Lower leg skin (tissue), 3 donors: ENCODE results near the gene ZNF232.
"Not testable (repeated sequence)": the region's sequence is repeated elsewhere in the genome, so short reads cannot be mapped to it uniquely, and the experiment has no call there.

Source experiments
- POLR2A ChIP-seq, 2 donors: fragments of 450-650 bp; IDR thresholded peaks; one replicate each; pipeline ENCODE4 v1.6.1; 2016 to 2017; ENCODE audit warnings: antibody characterized with exemption in 2 of 2, mild to moderate bottlenecking in 1 of 2, moderate library complexity in 1 of 2
- TF ChIP-seq, protein P1 (sequence below), 3 donors: fragments of 450-650 bp; IDR thresholded peaks; one replicate each; pipeline ENCODE4 v1.5.1; 2016; ENCODE audit warnings: antibody characterized with exemption in 3 of 3, mild to moderate bottlenecking in 3 of 3, moderate library complexity in 2 of 3

DNA sequence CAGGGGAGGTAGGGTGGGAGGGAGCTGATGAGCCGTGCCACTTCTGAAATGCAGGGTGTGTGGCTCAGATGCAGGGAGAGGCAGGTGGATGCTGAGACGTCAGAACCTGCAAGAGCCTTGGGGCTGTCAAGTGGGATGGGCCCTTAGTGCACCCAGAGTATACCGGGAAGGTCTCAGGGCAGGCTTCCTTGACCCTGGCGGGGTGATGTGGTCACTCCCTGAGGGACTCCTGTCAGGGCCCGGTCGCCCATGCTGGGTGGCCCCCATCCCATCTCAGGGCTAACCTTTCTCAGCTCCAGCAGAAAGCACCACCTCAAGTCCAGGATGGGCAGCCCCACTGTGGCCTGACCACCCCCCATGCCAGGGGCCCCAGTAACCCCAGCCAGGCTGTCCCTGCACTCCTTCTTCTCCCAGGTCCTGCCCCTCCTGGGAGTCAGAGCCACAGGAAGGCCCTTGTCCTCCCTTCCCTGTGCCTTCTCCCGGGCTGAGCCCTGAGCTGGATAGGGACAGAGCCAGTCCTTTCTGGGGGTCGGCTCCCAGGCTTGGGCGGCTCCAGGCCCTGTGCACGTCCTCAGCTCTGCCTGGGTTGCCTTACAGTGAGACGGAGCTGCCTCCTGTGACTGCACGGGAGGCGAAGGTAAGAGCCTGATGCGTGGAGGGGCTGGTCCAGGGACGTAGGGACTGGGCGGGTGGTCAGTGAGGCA lies 20.3 kb upstream of the ZNF232 start:
- TF ChIP-seq POLR2A (IDR thresholded peaks at IDR 0.05): not testable (repeated sequence)
- TF ChIP-seq, protein P1, sequence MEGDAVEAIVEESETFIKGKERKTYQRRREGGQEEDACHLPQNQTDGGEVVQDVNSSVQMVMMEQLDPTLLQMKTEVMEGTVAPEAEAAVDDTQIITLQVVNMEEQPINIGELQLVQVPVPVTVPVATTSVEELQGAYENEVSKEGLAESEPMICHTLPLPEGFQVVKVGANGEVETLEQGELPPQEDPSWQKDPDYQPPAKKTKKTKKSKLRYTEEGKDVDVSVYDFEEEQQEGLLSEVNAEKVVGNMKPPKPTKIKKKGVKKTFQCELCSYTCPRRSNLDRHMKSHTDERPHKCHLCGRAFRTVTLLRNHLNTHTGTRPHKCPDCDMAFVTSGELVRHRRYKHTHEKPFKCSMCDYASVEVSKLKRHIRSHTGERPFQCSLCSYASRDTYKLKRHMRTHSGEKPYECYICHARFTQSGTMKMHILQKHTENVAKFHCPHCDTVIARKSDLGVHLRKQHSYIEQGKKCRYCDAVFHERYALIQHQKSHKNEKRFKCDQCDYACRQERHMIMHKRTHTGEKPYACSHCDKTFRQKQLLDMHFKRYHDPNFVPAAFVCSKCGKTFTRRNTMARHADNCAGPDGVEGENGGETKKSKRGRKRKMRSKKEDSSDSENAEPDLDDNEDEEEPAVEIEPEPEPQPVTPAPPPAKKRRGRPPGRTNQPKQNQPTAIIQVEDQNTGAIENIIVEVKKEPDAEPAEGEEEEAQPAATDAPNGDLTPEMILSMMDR (IDR thresholded peaks at IDR 0.05): not testable (repeated sequence)
